Activated T-cell treated with anti-CD3 and anti-CD28 coated beads for 1 hour (primary cell): ENCODE measurements around the gene ZNF304.
"Not testable (repeated sequence)": the region's sequence is repeated elsewhere in the genome, so short reads cannot be mapped to it uniquely, and the experiment has no call there.

Experiments
- DNase-seq: peaks from one replicate; pipeline ENCODE4 v3.0.0-alpha.2; 2020; ENCODE audit warnings: low read depth

ZNF304 gene

DNA sequence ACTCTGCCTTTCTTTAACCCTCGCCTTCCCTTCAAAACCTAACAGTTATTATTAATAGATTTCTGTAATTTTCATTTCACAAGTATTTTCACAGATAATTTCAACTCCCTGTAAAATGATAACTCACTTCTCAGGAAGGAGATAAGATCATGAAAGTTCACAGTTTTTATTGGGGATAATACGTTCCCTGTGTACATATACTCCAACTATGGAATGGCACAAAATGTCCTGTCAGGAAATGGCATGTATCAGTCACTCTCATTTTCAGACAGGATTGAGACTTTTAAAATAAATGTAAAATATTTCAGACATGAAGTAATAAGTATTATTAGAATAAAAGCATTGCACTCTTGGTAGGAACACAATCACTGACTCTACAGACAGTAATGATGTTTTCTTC is 11.3 kb downstream of the ZNF304 start:
- no peak for DNase-seq

DNA sequence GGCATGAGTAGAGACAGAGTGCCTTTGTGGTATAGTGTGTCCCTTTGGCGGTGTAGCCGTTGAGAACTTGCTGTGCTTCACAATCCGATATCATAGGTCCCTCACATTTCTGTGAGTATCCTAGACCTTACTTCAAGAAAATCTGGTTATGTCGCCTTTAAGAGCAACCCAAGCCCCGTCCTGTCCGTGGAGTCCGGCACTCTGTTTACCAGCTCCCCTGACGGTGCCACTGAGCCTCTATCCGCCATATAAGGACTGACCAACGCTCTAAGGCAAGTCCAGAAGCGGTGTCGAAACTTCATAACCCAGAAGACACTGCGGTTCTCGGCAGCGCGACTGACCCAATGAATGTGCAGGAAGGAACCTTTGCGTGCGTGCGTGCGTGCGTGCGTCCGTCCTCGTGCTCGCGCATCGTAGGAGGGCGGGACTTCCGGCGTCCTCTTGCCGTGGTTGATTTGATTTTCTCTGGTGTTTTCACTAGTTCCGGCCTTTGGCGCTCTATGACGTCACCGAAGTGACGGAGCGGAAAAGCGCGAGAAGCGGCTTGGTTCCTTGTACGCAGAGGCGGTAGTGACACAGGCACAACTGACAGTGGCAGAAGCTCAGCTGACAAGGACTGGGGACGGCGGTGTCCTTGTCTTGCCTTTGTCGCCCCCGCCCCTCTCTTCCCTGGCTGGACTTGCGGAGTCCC is 12.1 kb downstream of the ZNF304 start, which contains the start of the genes TRAPPC2B and ZNF547:
TSS of gene TRAPPC2B (plus strand) at position 555 of the 691 bp plus-strand sequence. CDS start 1,283 bp downstream, outside the sequence.
TSS of gene ZNF547 (plus strand) at position 555 of the 691 bp plus-strand sequence. CDS start 5,005 bp downstream, outside the sequence.
- DNase-seq, result peak; percentile 94

DNA sequence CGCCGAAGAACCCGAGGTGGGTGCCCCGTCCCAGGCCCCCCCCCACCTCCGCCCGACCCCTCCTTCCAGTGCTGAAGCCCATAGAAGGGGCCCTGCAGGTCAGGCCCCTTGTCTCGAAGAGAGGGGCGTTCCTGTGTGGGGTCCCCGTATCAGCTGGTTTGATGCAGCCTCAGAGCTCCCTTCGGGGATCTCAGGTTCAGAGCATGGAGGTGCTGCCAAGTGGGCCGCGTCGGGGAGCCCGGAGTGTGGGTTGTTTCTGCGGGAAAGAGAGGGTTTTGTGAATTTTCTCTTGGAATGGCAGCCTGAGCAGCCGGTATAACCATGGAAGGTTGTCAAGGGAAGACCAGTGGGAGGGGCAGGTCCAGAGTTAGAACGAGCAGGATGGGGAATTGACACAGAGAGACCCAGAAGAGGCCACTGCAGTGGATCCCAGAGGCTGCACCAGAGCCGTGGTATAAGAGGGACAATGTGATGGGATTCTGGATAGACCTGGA is 12.7 kb downstream of the ZNF304 start:
- no peak for DNase-seq

DNA sequence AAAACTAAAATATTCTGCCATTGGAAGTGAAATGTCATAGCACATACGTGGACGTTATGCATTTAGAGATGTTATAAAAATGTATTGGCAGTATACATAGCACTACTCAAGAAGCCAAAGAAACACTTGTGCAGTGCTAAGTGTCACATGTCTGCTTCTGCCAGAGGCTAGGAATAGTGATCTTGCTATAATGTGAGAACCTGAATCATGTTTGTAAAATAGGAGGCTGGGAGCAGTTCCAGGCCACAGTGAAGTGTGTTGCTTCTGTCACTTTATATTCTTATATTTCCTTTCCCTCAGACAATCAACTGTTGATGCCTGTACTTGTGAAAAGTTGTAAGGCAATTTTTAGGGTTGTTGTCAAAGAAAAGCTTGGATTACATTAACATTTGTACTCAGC is 15.7 kb downstream of the ZNF304 start:
- no peak for DNase-seq

DNA sequence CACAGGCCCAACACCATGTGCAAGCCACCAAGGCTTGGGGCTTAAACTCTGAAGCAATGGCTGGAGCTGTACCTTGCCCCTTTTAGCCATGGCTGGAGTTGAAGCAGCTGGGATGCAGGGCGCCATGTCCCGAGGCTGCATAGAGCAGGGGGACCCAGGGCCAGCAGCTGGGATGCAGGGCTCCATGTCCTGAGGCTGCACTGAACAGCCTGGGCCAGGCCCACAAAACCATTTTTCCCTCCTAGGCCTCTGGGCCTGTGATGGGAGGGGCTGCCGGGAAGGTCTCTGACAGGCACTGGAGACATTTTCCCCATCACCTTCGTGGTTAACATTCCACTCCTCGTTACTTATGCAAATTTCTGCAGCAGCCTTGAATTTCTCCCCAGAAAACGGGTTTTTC is 23.1 kb downstream of the ZNF304 start:
- DNase-seq, result no peak

DNA sequence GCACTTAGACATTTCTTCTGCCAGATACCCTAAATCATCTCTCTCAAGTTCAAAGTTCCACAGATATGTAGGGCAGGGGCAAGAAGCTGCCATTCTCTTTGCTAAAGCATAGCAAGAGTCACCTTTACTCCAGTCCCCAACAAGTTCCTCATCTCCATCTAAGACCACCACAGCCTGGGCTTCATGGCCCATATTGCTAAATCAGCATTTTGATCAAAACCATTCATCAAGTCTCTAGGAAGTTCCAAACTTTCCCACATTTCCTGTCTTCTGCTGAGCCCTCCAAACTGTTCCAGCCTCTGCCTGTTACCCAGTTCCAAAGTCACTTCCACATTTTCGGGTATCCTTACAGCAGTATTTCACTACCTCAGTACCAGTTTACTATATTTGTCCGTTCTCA is 23.6 kb downstream of the ZNF304 start:
- not testable (repeated sequence) for DNase-seq

DNA sequence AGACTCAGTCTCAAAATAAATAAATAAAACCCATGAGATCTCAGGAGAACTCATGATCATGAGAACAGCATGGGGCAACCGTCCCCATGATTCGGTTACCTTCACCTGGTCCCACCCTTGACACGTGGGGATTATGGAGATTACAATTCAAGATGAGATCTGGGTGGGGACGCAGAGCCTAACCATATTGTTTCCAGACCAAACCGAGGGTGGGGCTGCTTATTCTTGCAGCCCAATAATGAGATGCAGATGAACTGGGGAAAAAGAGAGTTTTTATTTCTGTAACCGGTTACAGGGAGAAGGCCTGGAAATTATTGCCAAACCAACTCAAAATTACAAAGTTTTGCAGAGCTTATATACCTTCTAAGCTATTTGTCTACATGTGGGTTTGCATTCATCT is 25.1 kb downstream of the ZNF304 start:
- DNase-seq, result no peak

DNA sequence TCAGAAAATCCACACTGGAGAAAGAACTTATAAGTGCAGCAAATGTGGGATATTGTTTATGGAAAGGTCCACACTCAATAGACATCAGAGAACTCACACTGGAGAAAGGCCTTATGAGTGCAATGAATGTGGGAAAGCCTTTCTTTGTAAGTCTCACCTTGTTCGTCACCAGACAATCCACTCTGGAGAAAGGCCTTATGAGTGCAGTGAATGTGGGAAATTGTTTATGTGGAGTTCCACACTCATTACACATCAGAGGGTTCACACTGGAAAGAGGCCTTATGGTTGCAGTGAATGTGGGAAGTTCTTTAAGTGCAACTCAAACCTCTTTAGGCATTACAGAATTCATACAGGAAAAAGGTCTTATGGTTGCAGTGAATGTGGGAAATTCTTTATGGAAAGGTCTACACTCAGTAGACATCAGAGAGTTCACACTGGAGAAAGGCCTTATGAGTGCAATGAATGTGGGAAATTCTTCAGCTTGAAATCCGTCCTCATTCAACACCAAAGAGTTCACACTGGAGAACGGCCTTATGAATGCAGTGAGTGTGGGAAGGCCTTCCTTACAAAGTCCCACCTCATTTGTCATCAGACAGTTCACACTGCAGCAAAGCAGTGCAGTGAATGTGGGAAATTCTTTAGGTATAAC is 26.6 kb downstream of the ZNF304 start:
- no peak for DNase-seq

DNA sequence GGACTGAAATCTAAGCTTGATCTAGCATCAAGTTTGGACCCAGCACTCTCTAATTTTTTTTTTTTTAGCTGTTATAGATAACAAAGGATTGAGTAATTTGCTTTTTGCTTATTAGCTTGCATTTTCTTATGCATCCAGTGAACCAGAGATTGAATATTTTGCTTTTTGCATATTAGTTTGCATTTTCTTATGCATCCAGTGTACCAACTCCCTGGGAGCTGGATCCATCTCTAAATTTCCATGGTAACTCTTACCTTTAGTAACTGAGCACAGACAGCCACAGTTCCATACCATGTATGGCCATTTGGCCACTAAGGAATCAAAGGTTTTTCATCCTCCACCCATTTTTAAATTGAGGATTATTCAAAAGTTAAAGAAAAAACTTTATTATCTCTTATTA is 29.9 kb downstream of the ZNF304 start:
- DNase-seq, result no peak

DNA sequence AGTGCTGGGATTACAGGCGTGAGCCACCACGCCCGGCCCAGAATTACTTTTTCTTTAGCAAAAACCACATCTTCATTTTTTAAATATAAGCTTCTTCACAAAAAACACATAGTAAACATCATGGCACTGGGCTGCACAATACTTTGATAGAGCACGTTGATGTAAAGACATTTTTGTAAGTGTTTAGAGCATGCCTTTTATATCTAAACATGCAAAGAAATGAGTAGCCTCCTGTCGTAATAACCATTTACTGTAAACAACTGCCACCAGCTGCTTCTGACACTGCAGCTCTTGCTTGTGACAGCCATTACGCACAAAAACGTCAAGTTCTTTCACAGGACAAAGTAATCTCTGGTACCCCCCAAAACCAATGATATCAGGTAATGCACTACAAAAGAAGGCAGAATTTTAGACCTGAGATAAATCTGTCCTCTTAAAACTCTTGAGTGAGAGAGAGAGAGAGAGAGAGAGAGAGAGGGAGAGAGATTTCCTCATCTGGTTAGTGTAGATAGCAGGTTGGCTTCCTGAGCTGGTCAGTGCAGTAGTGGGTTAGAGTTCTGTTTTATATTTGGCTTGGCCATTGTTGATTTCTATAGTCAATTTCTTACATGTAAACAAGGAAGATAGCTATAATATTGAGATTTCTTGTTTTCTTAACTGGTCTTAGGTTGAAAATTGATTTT is 31.9 kb downstream of the ZNF304 start:
- DNase-seq, result no peak

DNA sequence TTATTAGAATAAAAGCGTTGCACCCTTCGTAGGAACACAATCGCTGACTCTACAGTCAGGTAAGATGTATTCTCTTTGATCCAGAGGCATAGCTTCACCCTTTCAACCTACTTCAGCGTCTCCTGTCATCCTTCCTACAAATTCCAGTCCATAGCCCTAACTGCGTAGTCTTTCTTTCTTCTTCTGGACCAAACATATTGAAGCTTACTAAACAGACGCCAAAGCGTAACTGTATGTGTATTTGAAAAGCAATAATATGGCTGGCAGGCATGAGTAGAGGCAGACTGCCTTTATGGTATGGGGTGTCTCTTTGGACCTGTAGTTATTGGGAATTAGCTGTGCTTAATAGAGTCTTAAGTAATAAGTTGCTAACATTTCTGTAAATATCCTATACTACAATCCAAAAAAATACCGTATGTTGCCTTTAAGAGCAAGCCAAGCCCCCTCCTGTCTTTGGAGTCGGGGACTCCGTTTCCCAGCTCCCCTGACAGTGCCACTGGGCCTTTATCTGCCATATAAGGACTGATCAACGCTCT is 38.2 kb downstream of the ZNF304 start:
- DNase-seq, result no peak

DNA sequence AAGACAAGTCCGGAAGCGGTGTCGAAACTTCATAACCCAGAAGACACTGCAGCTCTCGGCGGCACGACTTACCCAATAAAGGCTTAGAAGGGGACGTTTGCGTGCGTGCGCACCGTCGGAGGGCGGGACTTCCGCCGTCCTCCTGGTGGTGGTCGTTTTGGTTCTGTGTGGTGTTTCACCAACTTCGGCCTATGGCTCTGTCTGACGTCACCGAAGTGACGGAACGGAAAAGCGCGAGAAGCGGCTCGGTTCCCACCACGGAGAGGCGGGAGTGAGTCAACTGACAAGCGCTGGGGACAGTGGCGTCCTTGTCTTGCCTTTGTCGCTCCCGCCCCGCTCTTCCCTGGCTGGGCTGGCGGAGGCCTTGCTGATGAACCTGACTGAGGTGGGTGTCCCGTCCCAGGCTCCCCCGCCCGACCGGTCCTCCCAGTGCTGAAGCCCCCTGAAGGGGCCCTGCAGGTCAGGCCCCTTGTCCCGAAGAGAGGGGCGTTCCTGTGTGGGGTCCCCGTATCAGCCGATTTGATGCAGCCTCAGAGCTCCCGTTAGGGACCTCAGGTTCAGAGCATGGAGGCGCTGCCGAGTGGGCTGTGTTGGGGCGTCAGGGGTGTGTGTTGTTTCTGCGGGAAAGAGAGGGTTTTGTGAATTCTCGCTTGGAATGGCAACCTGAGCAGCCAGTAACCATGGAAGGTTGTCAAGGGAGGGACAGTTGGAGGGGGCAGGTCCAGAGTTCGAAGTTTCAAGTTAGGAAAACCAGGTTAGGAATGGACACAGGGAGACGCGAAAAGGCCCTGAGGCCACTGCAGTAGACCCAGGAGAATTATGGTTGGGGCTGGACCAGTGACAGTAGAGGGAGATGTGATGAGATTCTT is 38.9 kb downstream of the ZNF304 start, which contains the start of gene ZNF548:
TSS of gene ZNF548 (plus strand) at position 125 of the 869 bp plus-strand sequence. CDS start at position 371, 246 bp downstream.
- DNase-seq, result peak; percentile 94

DNA sequence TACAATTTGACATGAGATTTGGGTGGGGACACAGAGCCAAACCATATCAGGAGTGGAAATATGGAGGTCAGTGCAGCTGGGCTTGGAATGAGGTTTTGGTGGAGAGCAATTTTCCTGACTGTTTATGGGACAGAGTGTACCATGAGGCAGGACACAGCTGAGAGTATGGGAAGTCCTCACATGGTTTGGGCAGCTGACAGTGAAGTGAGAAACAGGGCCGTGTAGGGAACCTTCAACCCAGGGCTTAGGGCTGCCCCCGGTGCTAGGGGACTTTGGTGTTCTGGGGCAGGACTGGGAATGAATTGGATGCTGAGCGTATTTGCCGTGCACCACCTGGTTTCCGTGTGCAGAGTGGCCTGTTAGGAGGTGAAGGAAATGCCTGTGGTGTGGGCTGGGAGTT is 44.6 kb downstream of the ZNF304 start:
- no peak for DNase-seq

DNA sequence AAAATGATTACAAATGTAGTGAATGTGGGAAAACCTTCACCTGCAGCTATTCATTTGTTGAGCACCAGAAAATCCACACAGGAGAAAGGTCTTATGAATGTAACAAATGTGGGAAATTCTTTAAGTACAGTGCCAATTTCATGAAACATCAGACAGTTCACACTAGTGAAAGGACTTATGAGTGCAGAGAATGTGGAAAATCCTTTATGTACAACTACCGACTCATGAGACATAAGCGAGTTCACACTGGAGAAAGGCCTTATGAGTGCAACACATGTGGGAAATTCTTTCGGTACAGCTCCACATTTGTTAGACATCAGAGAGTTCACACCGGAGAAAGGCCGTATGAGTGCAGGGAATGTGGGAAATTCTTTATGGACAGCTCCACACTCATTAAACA is 47.8 kb downstream of the ZNF304 start:
- no peak for DNase-seq

DNA sequence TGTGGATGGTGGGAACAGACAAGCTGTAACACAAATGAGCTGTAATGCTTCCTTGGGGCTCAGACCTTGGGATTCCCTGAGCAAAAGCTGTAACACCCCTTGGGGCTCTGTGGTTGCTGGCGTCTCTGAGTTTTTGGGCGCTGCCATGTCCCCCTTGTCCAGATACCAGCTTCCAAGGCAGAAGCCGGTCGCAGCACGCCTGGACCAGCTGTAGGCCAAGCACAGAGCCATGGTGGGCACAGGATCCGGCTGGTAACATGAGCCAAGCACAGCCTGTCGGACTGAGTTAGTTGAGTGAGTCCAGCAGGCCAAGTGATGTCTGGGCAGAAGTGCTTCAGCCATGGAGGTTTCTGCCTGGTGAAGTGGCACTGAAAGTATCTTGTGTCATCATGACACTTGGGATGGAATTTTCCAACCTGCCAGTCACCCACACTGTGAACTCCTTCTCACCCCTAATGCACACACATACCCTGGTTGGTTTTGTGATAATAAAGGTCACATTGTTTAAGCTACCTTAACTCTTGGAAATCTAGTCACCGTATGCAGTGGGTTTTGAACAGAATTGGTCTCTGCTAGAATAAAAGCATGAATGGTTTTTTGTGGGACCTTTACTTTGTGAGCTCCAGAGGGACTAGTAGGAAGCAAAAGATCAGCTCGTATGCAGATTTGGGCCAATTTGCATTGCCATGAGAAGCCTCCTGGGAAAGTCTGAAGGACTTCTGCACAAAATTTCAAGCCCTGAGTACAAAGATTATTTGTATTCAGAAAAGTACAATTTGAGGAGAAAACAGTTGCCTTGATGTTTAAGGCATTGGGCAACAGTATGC is 52.9 kb downstream of the ZNF304 start:
- DNase-seq, result no peak

DNA sequence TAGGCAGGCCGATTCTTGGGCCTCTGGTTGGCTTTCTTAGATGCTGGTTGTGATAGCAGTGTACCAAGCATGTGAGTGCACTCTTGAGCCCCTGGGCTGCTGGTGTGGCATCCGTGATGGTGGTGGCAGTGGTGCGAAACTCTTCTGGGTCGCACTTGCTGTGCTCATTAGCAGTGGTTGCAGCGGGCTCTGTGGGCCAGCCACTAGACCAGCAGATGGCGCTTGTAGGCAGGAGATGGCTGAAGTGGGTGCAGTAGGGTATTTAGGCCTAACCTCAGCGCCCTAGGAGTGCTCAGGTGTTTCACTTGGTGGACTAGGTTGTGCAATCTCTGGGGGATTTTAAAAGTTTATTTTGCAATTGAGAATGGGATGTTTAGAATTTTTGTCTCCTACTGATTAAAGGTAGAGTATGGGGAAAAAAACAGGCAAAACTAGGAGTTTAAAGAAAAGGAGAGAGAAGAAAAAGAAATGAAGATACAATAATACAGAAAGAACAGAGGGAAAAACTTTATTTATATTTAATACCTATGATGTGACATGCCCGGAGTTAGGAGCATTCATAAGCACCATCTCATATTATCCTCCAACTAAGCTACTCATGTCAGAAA is 55.5 kb downstream of the ZNF304 start:
- peak; percentile 55 for DNase-seq
